GM19193 (cell line): Measurements from ENCODE around the gene TAS2R31.

Experiments used
- POLR2A ChIP-seq: IDR thresholded peaks from 4 replicates; pipeline ENCODE4 v1.6.1; 2011; ENCODE audit not compliant: insufficient read depth, insufficient read length; ENCODE audit errors: extremely low read depth

TAS2R31 gene

GRCh38 chr12:11014234-11014633 lies 17.0 kb downstream of the TAS2R31 start:
- TF ChIP-seq POLR2A: no peak

- TF ChIP-seq POLR2A: no peak
Observed at GRCh38 chr12:11007608-11008007, 23.6 kb downstream of the TAS2R31 start.

- no peak for TF ChIP-seq POLR2A
Observed at GRCh38 chr12:10998204-10998603, 33.0 kb downstream of the TAS2R31 start, which contains the start of gene TAS2R20. Gene TAS2R20, minus strand, starts transcription at chr12:10998304. Its CDS starts 429 bp downstream, at chr12:10997875.

GRCh38 chr12:10994307-10994706 lies 36.9 kb downstream of the TAS2R31 start:
- TF ChIP-seq POLR2A: no peak

- no peak for TF ChIP-seq POLR2A
Observed at GRCh38 chr12:10989107-10989506, 42.1 kb downstream of the TAS2R31 start.

GRCh38 chr12:10986812-10987211 lies 44.4 kb downstream of the TAS2R31 start, which contains the start of gene TAS2R50:
Gene TAS2R50, minus strand, starts transcription at chr12:10986912. Its CDS starts 52 bp downstream, at chr12:10986860.
- no peak for TF ChIP-seq POLR2A

GRCh38 chr12:10982244-10982643 lies 49.0 kb downstream of the TAS2R31 start:
- TF ChIP-seq POLR2A: no peak
